Spleen (tissue), 11 donors: ENCODE results near the gene SLC38A8. TPM values are rescaled to one million over a fixed set of nuclear protein-coding genes. Genes with fewer than 3 reads are reported as not detected.

ENCODE experiments used
- DNase-seq: peaks from one replicate; pipeline ENCODE4 v3.0.0-alpha.2; 2020
- H3K27ac ChIP-seq, 8 donors: fragments of 200-600 bp; sonication (generic) in 7 of 8; 1 replicate in 4 of 8; 2 replicates in 4 of 8; pipeline versions ENCODE4 v1.5.0 to v1.8.0; 2016 to 2021; ENCODE audit warnings: inconsistent platforms in 4 of 8, mild to moderate bottlenecking in 4 of 8, moderate library complexity in 1 of 8
- H3K27me3 ChIP-seq, 7 donors: fragments of 200-600 bp; sonication (generic) in 6 of 7; replicated peaks in 1 of 7; 1 replicate in 4 of 7; 2 replicates in 3 of 7; pipeline versions ENCODE4 v1.5.0 to v1.8.0; 2016 to 2021; ENCODE audit warnings: inconsistent platforms in 3 of 7, mild to moderate bottlenecking in 1 of 7
- H3K36me3 ChIP-seq, 6 donors: fragments of 200-600 bp; sonication (generic) in 5 of 6; 1 replicate in 4 of 6; 2 replicates in 2 of 6; pipeline versions ENCODE4 v1.5.0 to v1.8.0; 2016 to 2021; ENCODE audit warnings: inconsistent platforms in 2 of 6
- H3K4me1 ChIP-seq, 6 donors: fragments of 200-600 bp; sonication (generic) in 5 of 6; 1 replicate in 3 of 6; 2 replicates in 3 of 6; pipeline versions ENCODE4 v1.5.0 to v1.8.0; 2016 to 2021; ENCODE audit warnings: inconsistent platforms in 3 of 6
- H3K4me3 ChIP-seq, 8 donors: fragments of 200-600 bp; sonication (generic) in 7 of 8; 1 replicate in 4 of 8; 2 replicates in 4 of 8; pipeline versions ENCODE4 v1.5.0 to v1.8.0; 2016 to 2021; ENCODE audit warnings: inconsistent platforms in 4 of 8, mild to moderate bottlenecking in 4 of 8, moderate library complexity in 2 of 8
- H3K9me3 ChIP-seq, 8 donors: fragments of 200-600 bp; sonication (generic) in 7 of 8; 1 replicate in 4 of 8; 2 replicates in 4 of 8; pipeline versions ENCODE4 v1.5.0 to v1.8.0; 2016 to 2021; ENCODE audit warnings: inconsistent platforms in 4 of 8
- POLR2A ChIP-seq, 3 donors: fragments of 450-650 bp; IDR thresholded peaks; one replicate each; pipeline ENCODE4 v1.5.1; 2017; ENCODE audit warnings: antibody characterized with exemption in 3 of 3, mild to moderate bottlenecking in 1 of 3
- POLR2AphosphoS5 ChIP-seq, 3 donors: sonication (generic); formaldehyde crosslinking; IDR thresholded peaks; one replicate each; pipeline ENCODE4 v1.5.1; 2017; ENCODE audit warnings: antibody characterized with exemption in 3 of 3
- WGBS, 5 donors: extraction: QIAGEN DNeasy Blood & Tissue Kit in 3 of 5; methylation state at CpG; one replicate each; pipeline versions ENCODE4 v1.1.5 to v1.1.7; 2013 to 2018; 5-methylcytosine and 5-hydroxymethylcytosine counted together
- intact Hi-C: fragments of 100-400 bp; cut with DNase I; formaldehyde crosslinking; loops from one replicate; pipeline ENCODE4 v1.15.0; 2023; ENCODE audit warnings: low total_unique reads
- polyA plus RNA-seq, 3 donors: library from polyadenylated mRNA; stranded (reverse); fragments of 200-250 nt; gene quantifications; one replicate each; pipeline ENCODE4 v1.2.1, GENCODE V29; 2013
- total RNA-seq, 7 donors: library from RNA; depleted of rRNA in 3 of 7; stranded (reverse); fragments of >200 nt in 3 of 7; fragmentation: NEBNext Ultra II Directional in 4 of 7; extraction: Animal tissue kit (Norgen Biotek cat#: 25700) in 4 of 7; gene quantifications; one replicate each; pipeline versions ENCODE4 v1.1.0 to v1.2.1, GENCODE V29; 2016 to 2021
- TF ChIP-seq, protein P1 (sequence below), 11 experiments: fragments of 200-600 bp in 7 of 11; fragments of 450-650 bp in 4 of 11; sonication (generic) in 4 of 11; IDR thresholded peaks in 8 of 11; conservative IDR thresholded peaks in 3 of 11; 1 replicate in 7 of 11; 2 replicates in 4 of 11; pipeline versions ENCODE4 v1.4.0 to v1.8.0; 2016 to 2021; ENCODE audit warnings: antibody characterized with exemption in 11 of 11, inconsistent platforms in 4 of 11, mild to moderate bottlenecking in 1 of 11
- donor health status: healthy with polysubstance abuse.
- donor health status: DM: no; HTN: no; CAD: no; lungs with moderate emphysema.
- donor health status: DM: no; HTN: no; CAD: no.
- donor health status: Bipolar disorder and iron deficiency.
- donor health status: healthy.
- donor health status: DM: no; HTN: no; CAD: no.
- donor health status: DM: yes; HTN: yes; CAD: no.

SLC38A8 gene
- total and polyA plus RNA-seq, 10 donors, result 0.37 TPM; not detected in 9

GRCh38 chr16:84032458-84033178 is 10.0 kb downstream of the SLC38A8 start:
- H3K4me1 ChIP-seq, result peaks cover 0 to 10% (median 3%) of the 10 kb centered on the region in 6 donors
- H3K36me3 ChIP-seq, result no peaks in the 10 kb centered on the region
- H3K9me3 ChIP-seq, result peaks cover 0 to 16% (median 13%) of the 10 kb centered on the region in 8 donors
- intact Hi-C loops, result no loop called here
- TF ChIP-seq POLR2AphosphoS5 (IDR thresholded peaks at IDR 0.05), result no peak
- TF ChIP-seq, protein P1, sequence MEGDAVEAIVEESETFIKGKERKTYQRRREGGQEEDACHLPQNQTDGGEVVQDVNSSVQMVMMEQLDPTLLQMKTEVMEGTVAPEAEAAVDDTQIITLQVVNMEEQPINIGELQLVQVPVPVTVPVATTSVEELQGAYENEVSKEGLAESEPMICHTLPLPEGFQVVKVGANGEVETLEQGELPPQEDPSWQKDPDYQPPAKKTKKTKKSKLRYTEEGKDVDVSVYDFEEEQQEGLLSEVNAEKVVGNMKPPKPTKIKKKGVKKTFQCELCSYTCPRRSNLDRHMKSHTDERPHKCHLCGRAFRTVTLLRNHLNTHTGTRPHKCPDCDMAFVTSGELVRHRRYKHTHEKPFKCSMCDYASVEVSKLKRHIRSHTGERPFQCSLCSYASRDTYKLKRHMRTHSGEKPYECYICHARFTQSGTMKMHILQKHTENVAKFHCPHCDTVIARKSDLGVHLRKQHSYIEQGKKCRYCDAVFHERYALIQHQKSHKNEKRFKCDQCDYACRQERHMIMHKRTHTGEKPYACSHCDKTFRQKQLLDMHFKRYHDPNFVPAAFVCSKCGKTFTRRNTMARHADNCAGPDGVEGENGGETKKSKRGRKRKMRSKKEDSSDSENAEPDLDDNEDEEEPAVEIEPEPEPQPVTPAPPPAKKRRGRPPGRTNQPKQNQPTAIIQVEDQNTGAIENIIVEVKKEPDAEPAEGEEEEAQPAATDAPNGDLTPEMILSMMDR (IDR thresholded peaks at IDR 0.05 in 8 of 11, conservative IDR thresholded peaks at IDR 0.05 in 3 of 11), result no peak
- no peak for TF ChIP-seq POLR2A (IDR thresholded peaks at IDR 0.05)
- peaks cover 0 to 43% (median 0%) of the 10 kb centered on the region in 7 donors for H3K27me3 ChIP-seq
- no peak overlapping the region for H3K4me3 ChIP-seq
- 73 to 77% (median 74%) methylated on average over 14 to 15 of the region's 15 CpGs for WGBS, 5 donors
- no peak for DNase-seq
- H3K27ac ChIP-seq, result no peak overlapping the region

- Histone ChIP-seq H3K36me3 (no peaks in the 10 kb centered on the region), H3K9me3 (peaks cover 0 to 15% (median 13%) of the 10 kb centered on the region in 8 donors), H3K27ac (no peak overlapping the region), H3K4me3 (no peak overlapping the region), H3K27me3 (peaks cover 0 to 49% (median 0%) of the 10 kb centered on the region in 7 donors), H3K4me1 (peaks cover 0 to 10% (median 3%) of the 10 kb centered on the region in 6 donors)
- TF ChIP-seq, protein P1 (IDR thresholded peaks at IDR 0.05 in 8 of 11, conservative IDR thresholded peaks at IDR 0.05 in 3 of 11), result no peak
- TF ChIP-seq POLR2AphosphoS5 (IDR thresholded peaks at IDR 0.05) (no peak), POLR2A (IDR thresholded peaks at IDR 0.05) (no peak)
- WGBS, 5 donors, result 70 to 86% (median 78%) methylated on average over 15 to 17 of the region's 17 CpGs
- intact Hi-C loops, result no loop called here
- no peak for DNase-seq
Measured at GRCh38 chr16:84031556-84031955, 11.0 kb downstream of the SLC38A8 start.

- H3K9me3 ChIP-seq, result no peaks in the 10 kb centered on the region
- no peaks in the 10 kb centered on the region for H3K36me3 ChIP-seq
- H3K4me1 ChIP-seq, result peaks cover 0 to 10% (median 3%) of the 10 kb centered on the region in 6 donors
- H3K27ac ChIP-seq, result no peak overlapping the region
- TF ChIP-seq, protein P1 (IDR thresholded peaks at IDR 0.05 in 8 of 11, conservative IDR thresholded peaks at IDR 0.05 in 3 of 11), result no peak
- TF ChIP-seq POLR2AphosphoS5 (IDR thresholded peaks at IDR 0.05), result no peak
- no peak for TF ChIP-seq POLR2A (IDR thresholded peaks at IDR 0.05)
- no peak overlapping the region for H3K4me3 ChIP-seq
- WGBS, 5 donors, result 30 to 45% (median 44%) methylated on average over 12 to 14 of the region's 14 CpGs
- H3K27me3 ChIP-seq, result peaks cover 0 to 69% (median 0%) of the 10 kb centered on the region in 7 donors
- no peak for DNase-seq
- intact Hi-C loops, result no loop called here
Measured at GRCh38 chr16:84029297-84030047, 13.1 kb downstream of the SLC38A8 start.

GRCh38 chr16:84027625-84028024 is 15.0 kb downstream of the SLC38A8 start:
- H3K27me3 ChIP-seq, result peaks cover 0 to 72% (median 0%) of the 10 kb centered on the region in 7 donors
- peaks cover 0 to under 1% (median 0%) of the 10 kb centered on the region in 8 donors for H3K9me3 ChIP-seq
- intact Hi-C loops, result no loop called here

More at GRCh38 chr16:84027625-84028024, 15.0 kb downstream of the SLC38A8 start:
- no peak overlapping the region for H3K4me3 ChIP-seq
- TF ChIP-seq, protein P1 (IDR thresholded peaks at IDR 0.05 in 8 of 11, conservative IDR thresholded peaks at IDR 0.05 in 3 of 11), result no peak
- TF ChIP-seq POLR2AphosphoS5 (IDR thresholded peaks at IDR 0.05) (no peak), POLR2A (IDR thresholded peaks at IDR 0.05) (no peak)
- DNase-seq, result no peak
- H3K4me1 ChIP-seq, result peaks cover 0 to 10% (median 3%) of the 10 kb centered on the region in 6 donors
- 73 to 76% (median 73%) methylated on average over 15 of the region's 15 CpGs for WGBS, 5 donors
- no peaks in the 10 kb centered on the region for H3K36me3 ChIP-seq
- no peak overlapping the region for H3K27ac ChIP-seq
